Neural progenitor cell (in vitro differentiated cells): ENCODE measurements around the gene POU6F1. TPM values are rescaled to one million over a fixed set of nuclear protein-coding genes. Genes with fewer than 3 reads are reported as not detected.

Source experiments
- DNase-seq: peaks from one replicate; pipeline ENCODE4 v3.0.0-alpha.2; 2016; ENCODE audit warnings: low spot score
- H2AFZ ChIP-seq: fragments of 200-600 bp; sonication (generic); replicated peaks from 2 replicates; pipeline ENCODE4 v1.6.1; 2016; ENCODE audit warnings: antibody characterized with exemption
- H3F3A ChIP-seq: fragments of 200-600 bp; sonication (generic); 2 replicates; pipeline ENCODE4 v1.6.1; 2016; ENCODE audit warnings: antibody characterized with exemption, low read depth
- H3K27ac ChIP-seq: fragments of 200-600 bp; sonication (generic); 2 replicates; pipeline ENCODE4 v1.5.1; 2016; ENCODE audit warnings: mild to moderate bottlenecking
- H3K27me3 ChIP-seq: fragments of 200-600 bp; sonication (generic); 2 replicates; pipeline ENCODE4 v1.6.1; 2016; ENCODE audit warnings: mild to moderate bottlenecking, moderate library complexity
- H3K36me3 ChIP-seq: fragments of 200-600 bp; sonication (generic); 2 replicates; pipeline ENCODE4 v1.5.1; 2016
- H3K4me1 ChIP-seq: fragments of 200-600 bp; sonication (generic); 2 replicates; pipeline ENCODE4 v1.6.1; 2016; ENCODE audit warnings: mixed run types
- H3K4me2 ChIP-seq: fragments of 200-600 bp; sonication (generic); 2 replicates; pipeline ENCODE4 v1.6.1; 2016
- H3K4me3 ChIP-seq: fragments of 200-600 bp; sonication (generic); 2 replicates; pipeline ENCODE4 v1.5.1; 2016
- H3K79me2 ChIP-seq: fragments of 200-600 bp; sonication (generic); 2 replicates; pipeline ENCODE4 v1.6.1; 2016; ENCODE audit warnings: low read depth
- H3K9ac ChIP-seq: fragments of 200-600 bp; sonication (generic); 2 replicates; pipeline ENCODE4 v1.6.1; 2016
- H3K9me3 ChIP-seq: fragments of 200-600 bp; sonication (generic); 2 replicates; pipeline ENCODE4 v1.5.1; 2016; ENCODE audit warnings: low read depth
- H4K20me1 ChIP-seq: fragments of 200-600 bp; sonication (generic); 2 replicates; pipeline ENCODE4 v1.6.1; 2016; ENCODE audit warnings: low read depth
- H3K27ac Mint-ChIP-seq: 3 replicates; pipeline ENCODE4 v1.8.0; 2021; ENCODE audit warnings: mixed read lengths
- H3K27me3 Mint-ChIP-seq: 2 replicates; pipeline ENCODE4 v1.8.0; 2022; ENCODE audit warnings: low read depth, mild to moderate bottlenecking, inconsistent platforms, moderate library complexity, mixed read lengths; ENCODE audit not compliant: insufficient read depth
- H3K36me3 Mint-ChIP-seq: 3 replicates; pipeline ENCODE4 v1.8.0; 2021; ENCODE audit warnings: mixed read lengths
- H3K4me1 Mint-ChIP-seq: 3 replicates; pipeline ENCODE4 v1.8.0; 2021; ENCODE audit warnings: mixed read lengths
- H3K4me3 Mint-ChIP-seq: 3 replicates; pipeline ENCODE4 v1.8.0; 2021; ENCODE audit warnings: mild to moderate bottlenecking, moderate library complexity, mixed read lengths
- H3K9me3 Mint-ChIP-seq: 3 replicates; pipeline ENCODE4 v1.8.0; 2020; ENCODE audit warnings: mixed read lengths
- CTCF ChIP-seq: fragments of 200-600 bp; sonication (generic); IDR thresholded peaks from 2 replicates; pipeline ENCODE4 v1.5.1; 2017; ENCODE audit warnings: antibody characterized with exemption, mild to moderate bottlenecking
- EZH2 ChIP-seq: fragments of 200-600 bp; sonication (generic); IDR thresholded peaks from 2 replicates; pipeline ENCODE4 v1.6.1; 2017; ENCODE audit warnings: antibody characterized with exemption, mild to moderate bottlenecking, moderate library complexity
- EZH2phosphoT487 ChIP-seq: fragments of 200-600 bp; sonication (generic); IDR thresholded peaks from 2 replicates; pipeline ENCODE4 v1.6.1; 2017; ENCODE audit warnings: antibody characterized with exemption
- small RNA-seq: library from RNA; depleted of rRNA; stranded (forward); fragments of <200 nt; gene quantifications from one replicate; pipeline ENCODE3, GENCODE V24; 2015
- total RNA-seq: library from RNA; depleted of rRNA; stranded (reverse); fragments of >200 nt; gene quantifications from 2 replicates; pipeline ENCODE4 v1.2.3, GENCODE V29; 2015; ENCODE audit warnings: low replicate concordance

POU6F1 gene
- total RNA-seq, 1 donor from 2014 or later, result 1.6 TPM

DNA sequence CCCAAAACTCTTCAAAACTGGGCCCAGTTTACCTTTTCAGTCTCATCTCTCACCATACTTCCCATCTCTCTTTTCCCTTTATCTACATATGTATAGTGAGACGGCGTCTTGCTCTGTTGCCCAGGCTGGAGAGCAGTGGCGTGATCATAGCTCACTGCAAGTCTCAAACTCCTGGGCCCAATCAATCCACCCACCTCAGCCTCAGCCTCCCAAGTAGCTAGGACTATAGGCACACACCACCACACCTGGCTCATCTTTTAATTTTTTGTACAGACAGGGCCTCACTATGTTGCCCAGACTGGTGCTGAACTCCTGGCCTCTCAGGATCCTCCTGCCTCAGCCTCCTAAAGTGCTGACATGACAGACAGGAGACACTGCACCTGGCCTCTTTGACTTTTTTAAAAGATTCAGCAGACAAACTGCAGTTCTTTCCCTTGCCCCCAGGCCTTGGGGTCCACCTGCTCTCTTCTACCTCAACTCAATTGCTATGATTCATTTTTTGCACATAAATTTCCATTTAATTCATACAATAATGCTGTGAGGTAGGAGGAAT, 78.5 kb downstream of the POU6F1 start:
- no peaks in the 10 kb centered on the region for H3K27me3 Mint-ChIP-seq
- Histone ChIP-seq H3K4me3 (no peak overlapping the region), H3K9me3 (no peaks in the 10 kb centered on the region), H3F3A (no peaks in the 10 kb centered on the region), H3K4me2 (no peak overlapping the region), H3K4me1 (no peaks in the 10 kb centered on the region), H4K20me1 (no peaks in the 10 kb centered on the region), H3K9ac (no peak overlapping the region), H3K27me3 (no peaks in the 10 kb centered on the region), H3K27ac (no peak overlapping the region), H2AFZ (no peak overlapping the region), H3K79me2 (peaks cover 39% of the 10 kb centered on the region), H3K36me3 (no peaks in the 10 kb centered on the region)
- H3K27ac Mint-ChIP-seq, result no peak overlapping the region
- H3K36me3 Mint-ChIP-seq, result peaks cover 8% of the 10 kb centered on the region
- no peak for DNase-seq
- H3K9me3 Mint-ChIP-seq, result no peaks in the 10 kb centered on the region
- H3K4me3 Mint-ChIP-seq, result no peak overlapping the region
- TF ChIP-seq EZH2phosphoT487 (no peak), CTCF (no peak), EZH2 (no peak)
- no peaks in the 10 kb centered on the region for H3K4me1 Mint-ChIP-seq

Small RNAs within 50 kb of the gene (small RNA-seq; reads per million reads assigned to genes)
- gene RF00019, result not detected
- gene RNU6-199P, result not detected

Other genes starting within 250 kb of the POU6F1 start
- 62.7 and 66.5 TPM in 2 replicates for gene SLC11A2, start 191.7 kb downstream of the POU6F1 start, total RNA-seq
- 40.9 and 46.6 TPM in 2 replicates for gene LETMD1, start 169.7 kb downstream of the POU6F1 start, total RNA-seq
- gene CSRNP2, start 134.5 kb downstream of the POU6F1 start, total RNA-seq, result 28.6 and 30.9 TPM in 2 replicates
- 19.4 and 28.8 TPM in 2 replicates for gene TFCP2, start 44.9 kb downstream of the POU6F1 start, total RNA-seq
- gene DAZAP2, start 20.8 kb upstream of the POU6F1 start, total RNA-seq, result 48.4 and 51.6 TPM in 2 replicates
- gene SMAGP, start 52.4 kb upstream of the POU6F1 start, total RNA-seq, result 19.0 and 24.3 TPM in 2 replicates
- gene BIN2, start 106.1 kb upstream of the POU6F1 start, total RNA-seq, result 0.52 TPM in 1 of 2 replicates, not detected in the other
- gene CELA1, start 128.6 kb upstream of the POU6F1 start, total RNA-seq, result not detected in 2 replicates
- 1.5 TPM in 1 of 2 replicates, not detected in the other for gene GALNT6, start 173.3 kb upstream of the POU6F1 start, total RNA-seq
- 10.1 and 132 TPM in 2 replicates for gene SLC4A8, start 206.8 kb upstream of the POU6F1 start, total RNA-seq